ENCODE measurements around the gene CDPF1. TPM values are rescaled to one million over a fixed set of nuclear protein-coding genes. Genes with fewer than 3 reads are reported as not detected.

Gene CDPF1
- total and polyA plus RNA-seq, 7 donors = 5.3 to 17.8 (median 9.1) TPM

GRCh38 chr22:46196278-46196677, 53.8 kb downstream of the CDPF1 start:
- H3K27ac ChIP-seq = peak overlapping the region; percentile 37
- no peak overlapping the region for H3K4me3 ChIP-seq
- DNase-seq = peak; percentile 54 to 89
- no peaks in the 10 kb centered on the region for H3K27me3 ChIP-seq (ENCODE audit: insufficient read depth in 3 of 3, low read length in 2 of 3)
- peaks cover 7 to 29% of the 10 kb centered on the region in 2 donors for H3K36me3 ChIP-seq (ENCODE audit: insufficient read depth in 1 of 2, low read depth in 1 of 2)
- no peak for TF ChIP-seq CTCF (IDR thresholded peaks at IDR 0.05)
- peak; percentile 89 to 96 (median 94) for ATAC-seq
- 35 to 50% (median 45%) methylated on average over 8 of the region's 8 CpGs for WGBS, 3 donors
- H3K9me3 ChIP-seq = no peaks in the 10 kb centered on the region
- H3K4me1 ChIP-seq = peaks cover 14% of the 10 kb centered on the region
- intact Hi-C loops (cut with DNase I) = no loop called here

DNA sequence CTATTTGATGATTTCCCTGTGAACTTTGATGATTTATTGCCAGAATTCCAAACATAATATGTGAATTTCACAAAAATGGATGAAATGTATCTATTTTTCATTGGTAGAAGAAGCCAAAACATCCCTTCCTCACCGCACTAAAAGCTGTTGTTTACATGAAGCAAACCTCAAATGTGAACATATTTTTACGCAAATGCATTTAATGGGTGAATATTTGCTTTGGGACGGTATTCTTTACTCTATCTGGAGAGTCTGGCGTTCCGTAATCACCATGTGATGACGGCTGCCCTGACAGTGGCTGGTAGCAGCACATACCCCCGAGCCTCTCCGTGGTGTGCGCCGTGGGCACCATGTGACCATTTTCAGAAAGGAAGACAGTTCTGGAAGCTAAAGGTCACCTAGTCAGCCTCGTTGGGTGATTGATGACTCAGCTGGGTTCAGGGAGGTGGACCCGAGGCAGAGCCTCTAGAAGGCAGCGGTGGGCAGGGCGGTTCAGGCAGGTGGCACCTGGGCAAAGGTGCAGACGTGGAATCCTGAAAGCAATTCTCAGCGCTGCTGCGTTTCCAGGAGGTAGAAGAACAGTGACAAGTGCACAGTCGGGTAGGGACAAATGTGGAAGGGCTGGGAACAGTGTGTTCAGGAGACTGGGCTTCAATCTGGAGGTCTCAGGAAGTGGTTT, 54.5 kb downstream of the CDPF1 start:
- intact Hi-C loops (cut with DNase I) = no loop called here
- peak overlapping the region; percentile 37 for H3K27ac ChIP-seq
- WGBS, 3 donors = 76 to 85% (median 79%) methylated on average over 18 of the region's 18 CpGs
- no peaks in the 10 kb centered on the region for H3K27me3 ChIP-seq (ENCODE audit: insufficient read depth in 3 of 3, low read length in 2 of 3)
- DNase-seq (no peak), ATAC-seq (peak in 3 of 4 donors; percentile 23 to 48 (median 31))
- no peak for TF ChIP-seq CTCF (IDR thresholded peaks at IDR 0.05)
- H3K9me3 ChIP-seq = no peaks in the 10 kb centered on the region
- H3K36me3 ChIP-seq (ENCODE audit: insufficient read depth in 1 of 2, low read depth in 1 of 2) = peaks cover 6 to 25% of the 10 kb centered on the region in 2 donors
- no peak overlapping the region for H3K4me3 ChIP-seq
- peaks cover 14% of the 10 kb centered on the region for H3K4me1 ChIP-seq

Other genes starting within 250 kb of the CDPF1 start
- 10 to 100 TPM; 37.3 to 55.8 (median 46.2) TPM for gene PPARA, start 99.8 kb downstream of the CDPF1 start, total RNA-seq
- 10 to 100 TPM; 11.0 to 30.6 (median 12.1) TPM for gene PPARA, start 99.8 kb downstream of the CDPF1 start, polyA plus RNA-seq
- gene PKDREJ, start 13.1 kb upstream of the CDPF1 start, total RNA-seq = not detected
- gene PKDREJ, start 13.1 kb upstream of the CDPF1 start, polyA plus RNA-seq = under 1 TPM in 2 of 3 donors, not detected in 1; under 0.01 to 0.03 TPM
- gene TTC38, start 17.7 kb upstream of the CDPF1 start, total RNA-seq = 10 to 100 TPM; 11.3 to 19.5 (median 14.9) TPM
- gene TTC38, start 17.7 kb upstream of the CDPF1 start, polyA plus RNA-seq = 10 to 100 TPM in 2 of 3 donors, 1 to 10 TPM in 1; 9.9 to 15.0 (median 13.4) TPM
- gene GTSE1, start 46.6 kb upstream of the CDPF1 start, total RNA-seq = under 1 TPM in 3 of 4 donors, not detected in 1; 0.15 to 0.47 (median 0.29) TPM
- under 1 TPM; 0.04 to 0.18 (median 0.13) TPM for gene GTSE1, start 46.6 kb upstream of the CDPF1 start, polyA plus RNA-seq
- gene TRMU, start 85.4 kb upstream of the CDPF1 start, total RNA-seq = 10 to 100 TPM in 3 of 4 donors, 1 to 10 TPM in 1; 9.6 to 20.3 (median 16.5) TPM
- 10 to 100 TPM; 12.8 to 37.1 (median 24.9) TPM for gene TRMU, start 85.4 kb upstream of the CDPF1 start, polyA plus RNA-seq

Measured in psoas muscle (tissue), 8 donors.